ENCODE data around the gene AUTS2.

DNA sequence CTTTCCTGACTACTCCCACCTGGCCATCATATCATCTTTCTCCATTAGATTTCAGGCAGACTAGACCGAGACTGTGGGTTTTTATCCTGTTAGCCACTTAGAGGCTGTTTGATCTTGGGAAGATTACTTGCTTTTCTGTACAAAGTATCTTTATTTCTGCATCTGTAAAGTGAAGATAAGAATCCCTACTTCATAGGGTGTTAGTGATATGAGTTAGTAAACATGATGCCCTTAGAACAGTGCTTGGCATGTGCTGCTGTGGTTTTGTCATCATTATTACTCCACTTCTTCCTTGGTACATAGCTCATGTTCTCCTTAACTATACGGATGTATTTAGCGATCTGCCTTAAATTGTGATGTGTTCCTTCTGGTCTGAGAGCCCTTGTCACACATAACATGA is 165.2 kb downstream of the AUTS2 start:
- TF ChIP-seq POLR2A (IDR thresholded peaks at IDR 0.05) = no peak
- TF ChIP-seq, protein P1, sequence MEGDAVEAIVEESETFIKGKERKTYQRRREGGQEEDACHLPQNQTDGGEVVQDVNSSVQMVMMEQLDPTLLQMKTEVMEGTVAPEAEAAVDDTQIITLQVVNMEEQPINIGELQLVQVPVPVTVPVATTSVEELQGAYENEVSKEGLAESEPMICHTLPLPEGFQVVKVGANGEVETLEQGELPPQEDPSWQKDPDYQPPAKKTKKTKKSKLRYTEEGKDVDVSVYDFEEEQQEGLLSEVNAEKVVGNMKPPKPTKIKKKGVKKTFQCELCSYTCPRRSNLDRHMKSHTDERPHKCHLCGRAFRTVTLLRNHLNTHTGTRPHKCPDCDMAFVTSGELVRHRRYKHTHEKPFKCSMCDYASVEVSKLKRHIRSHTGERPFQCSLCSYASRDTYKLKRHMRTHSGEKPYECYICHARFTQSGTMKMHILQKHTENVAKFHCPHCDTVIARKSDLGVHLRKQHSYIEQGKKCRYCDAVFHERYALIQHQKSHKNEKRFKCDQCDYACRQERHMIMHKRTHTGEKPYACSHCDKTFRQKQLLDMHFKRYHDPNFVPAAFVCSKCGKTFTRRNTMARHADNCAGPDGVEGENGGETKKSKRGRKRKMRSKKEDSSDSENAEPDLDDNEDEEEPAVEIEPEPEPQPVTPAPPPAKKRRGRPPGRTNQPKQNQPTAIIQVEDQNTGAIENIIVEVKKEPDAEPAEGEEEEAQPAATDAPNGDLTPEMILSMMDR (IDR thresholded peaks at IDR 0.05) = no peak
